GM12892 (cell line): ENCODE results near the gene GSDMA.

ENCODE experiments used
- DNase-seq: peaks from one replicate; pipeline ENCODE4 v3.0.0; 2011; ENCODE audit not compliant: insufficient read length
- FAIRE-seq: peaks from 2 replicates; lab custom pipeline; 2011; peaks lifted over from hg19 to GRCh38; lab: Jason Lieb, UNC
- POLR2A ChIP-seq: IDR thresholded peaks from 2 replicates; pipeline ENCODE4 v1.6.1; 2011; ENCODE audit warnings: low read depth, low read length, control low read depth
- POLR2AphosphoS5 ChIP-seq: IDR thresholded peaks from 2 replicates; pipeline ENCODE4 v1.6.1; 2011; ENCODE audit warnings: low read depth, low read length, control low read depth
- TAF1 ChIP-seq: IDR thresholded peaks from 2 replicates; pipeline ENCODE4 v1.6.1; 2011; ENCODE audit warnings: low read depth, mild to moderate bottlenecking, control low read depth, low read length, borderline replicate concordance

Gene GSDMA

DNA sequence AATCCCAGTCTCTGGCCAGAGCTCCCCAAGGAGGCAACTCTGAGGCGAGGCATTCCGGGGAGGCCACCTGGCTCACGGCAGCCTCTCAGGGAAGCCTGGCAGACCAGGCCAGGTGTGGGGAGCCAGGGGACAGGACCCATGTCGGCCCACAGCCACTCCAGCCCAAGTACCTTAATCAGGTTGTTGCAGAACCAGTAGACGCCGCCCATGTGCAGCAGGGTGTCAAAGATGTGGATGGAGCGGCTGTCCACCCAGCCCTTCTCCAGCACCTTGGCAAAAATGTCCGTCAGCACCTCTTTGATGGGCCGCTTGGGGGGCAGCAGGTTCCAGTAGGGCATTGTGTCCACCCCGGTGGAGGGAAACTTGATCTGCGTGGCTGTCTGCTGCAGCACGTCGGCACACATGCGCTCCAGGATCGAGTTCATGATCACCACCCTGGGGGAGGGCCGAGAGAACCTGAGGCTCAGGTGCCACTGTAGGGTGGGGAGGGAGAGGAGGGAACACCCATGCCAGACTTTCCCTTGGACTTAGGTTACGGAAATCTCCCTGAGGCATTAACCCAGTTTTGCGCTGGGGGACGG is 60.2 kb downstream of the GSDMA start:
- DNase-seq, result no peak
- TF ChIP-seq TAF1 (no peak), POLR2AphosphoS5 (no peak), POLR2A (no peak)
- FAIRE-seq, result no peak

GRCh38 chr17:40023590-40024292 is 60.9 kb downstream of the GSDMA start:
- TF ChIP-seq POLR2A (no peak), POLR2AphosphoS5 (no peak), TAF1 (no peak)
- DNase-seq (no peak), FAIRE-seq (no peak)

GRCh38 chr17:40024901-40025300 is 62.1 kb downstream of the GSDMA start:
- FAIRE-seq (no peak), DNase-seq (no peak)
- TF ChIP-seq TAF1 (no peak), POLR2A (no peak), POLR2AphosphoS5 (no peak)

DNA sequence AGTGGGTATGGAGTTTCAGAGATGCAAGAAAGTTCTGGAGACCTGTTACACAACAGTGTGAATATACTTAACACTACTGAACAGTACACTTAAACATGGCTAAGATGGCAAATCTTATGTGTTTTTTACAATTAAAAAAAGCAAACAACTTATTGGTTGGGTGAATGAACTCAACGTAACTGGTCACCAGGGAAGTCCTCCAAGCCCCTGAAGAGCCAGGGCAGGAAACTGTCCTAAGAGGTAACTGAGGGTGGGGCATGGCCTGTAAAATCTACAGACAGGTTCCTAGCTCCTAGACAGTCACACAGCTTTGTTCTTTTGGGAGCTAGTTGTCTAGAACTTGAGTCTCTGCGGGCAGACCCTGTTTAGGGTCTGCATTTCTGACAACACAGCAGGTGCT is 62.8 kb downstream of the GSDMA start:
- TF ChIP-seq TAF1 (no peak), POLR2A (no peak), POLR2AphosphoS5 (no peak)
- FAIRE-seq, result no peak
- no peak for DNase-seq

DNA sequence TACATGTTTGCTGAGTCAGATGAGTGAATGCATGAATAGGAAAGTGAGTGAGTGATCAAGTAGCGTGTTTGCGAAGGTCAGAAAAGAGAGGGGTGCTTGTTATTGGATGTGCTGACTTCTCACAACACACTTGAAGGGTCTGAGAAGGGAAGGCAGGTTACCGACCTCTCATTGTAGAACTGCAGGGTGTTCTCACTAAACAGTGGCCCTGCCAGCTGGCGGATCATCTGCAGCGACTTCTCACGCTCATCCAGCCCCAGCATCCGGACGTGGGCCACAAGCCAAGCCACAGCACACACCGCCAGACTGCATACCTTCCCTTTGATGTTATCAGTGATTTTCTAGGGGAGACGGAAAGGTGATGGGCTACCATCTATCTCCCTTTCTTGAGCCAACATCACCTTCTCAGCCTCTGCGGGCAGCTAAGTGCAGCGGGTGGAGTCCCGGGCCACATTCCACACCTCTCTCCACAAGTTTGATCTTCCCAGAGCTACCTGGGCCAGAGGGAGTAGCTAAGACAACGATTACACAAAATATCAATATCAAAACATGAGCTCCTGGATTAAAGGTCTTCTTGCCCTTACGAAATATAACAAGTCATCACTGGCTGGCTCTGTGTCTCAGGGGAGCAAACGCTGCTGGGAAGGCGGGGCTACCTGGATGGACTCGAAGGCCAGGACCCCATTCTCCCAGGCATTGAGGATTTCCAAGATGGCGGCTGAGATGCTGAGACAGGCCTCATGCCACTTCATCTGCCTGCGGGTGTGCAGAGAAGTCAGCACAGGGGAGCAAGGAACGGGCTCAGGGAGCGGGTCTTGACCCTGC is 63.4 kb downstream of the GSDMA start:
- DNase-seq, result peak; percentile 7
- no peak for TF ChIP-seq TAF1
- no peak for TF ChIP-seq POLR2A
- no peak for TF ChIP-seq POLR2AphosphoS5
- FAIRE-seq, result no peak

DNA sequence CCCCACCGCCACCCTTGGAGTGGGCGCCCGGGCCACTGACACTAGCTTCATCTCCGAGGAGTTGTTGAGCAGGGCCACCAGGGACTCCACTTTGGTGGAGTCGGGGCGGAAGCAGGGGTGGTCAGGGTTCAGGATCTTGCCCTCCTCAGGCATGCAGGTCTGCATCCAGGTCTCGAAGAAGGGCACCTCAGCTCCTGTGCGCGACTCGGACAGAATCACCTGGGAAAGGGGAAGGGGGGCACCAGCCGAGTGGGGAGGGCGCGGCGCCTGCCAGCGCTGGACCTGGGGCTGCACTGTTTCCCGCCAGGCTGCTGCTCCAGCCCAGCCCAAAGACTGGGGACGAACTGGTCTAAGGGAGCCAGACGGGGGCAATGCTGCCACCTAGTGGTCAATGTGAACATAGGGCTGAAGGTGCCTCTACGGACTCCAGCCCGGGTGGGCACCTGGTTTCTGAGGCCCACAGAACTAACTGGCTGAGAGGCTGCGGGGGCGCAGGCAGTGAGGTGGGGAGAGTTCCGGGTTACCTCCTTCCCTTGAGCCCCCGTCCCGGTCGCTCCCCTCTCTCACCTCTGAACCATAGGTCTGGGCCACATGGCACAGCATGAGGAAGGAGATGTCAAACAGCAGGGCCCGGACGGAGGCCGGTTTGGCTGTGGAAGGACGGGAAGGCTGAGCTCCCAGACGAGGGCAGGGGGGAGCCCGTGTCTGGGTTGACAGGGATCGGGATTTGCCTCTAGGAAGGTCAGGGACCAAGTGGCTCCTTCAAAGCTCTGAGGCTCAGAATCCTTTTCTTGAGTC is 64.2 kb downstream of the GSDMA start:
- DNase-seq (peak; percentile 90), FAIRE-seq (peak; percentile 91)
- no peak for TF ChIP-seq TAF1
- no peak for TF ChIP-seq POLR2A
- no peak for TF ChIP-seq POLR2AphosphoS5
